SK-N-SH (cell line): Measurements from ENCODE around the gene TINAGL1. TPM values are rescaled to one million over a fixed set of nuclear protein-coding genes. Genes with fewer than 3 reads are reported as not detected.
"Not testable (repeated sequence)": the region's sequence is repeated elsewhere in the genome, so short reads cannot be mapped to it uniquely, and the experiment has no call there.

Source experiments
- CTCF ChIA-PET: fragments of 300-600, 350-600 bp; formaldehyde crosslinking; extraction: SDS; loops from one replicate; lab custom pipeline; 2021; lab: Yijun Ruan, JAX
- POLR2A ChIA-PET: fragments of 350-600 bp; sonication (Branson Sonifier 250); formaldehyde crosslinking; extraction: SDS; loops from one replicate; lab custom pipeline; 2020; ENCODE audit warnings: antibody characterized with exemption, inconsistent platforms; lab: Yijun Ruan, JAX
- DNase-seq: peaks from one replicate; pipeline ENCODE4 v3.0.0; 2012
- H2AFZ ChIP-seq: fragments of 200-600 bp; sonication (generic); 2 replicates; pipeline ENCODE4 v1.8.1; 2016; ENCODE audit warnings: antibody characterized with exemption, mild to moderate bottlenecking, low read depth
- H3F3A ChIP-seq: fragments of 200-600 bp; sonication (generic); replicated peaks from 2 replicates; pipeline ENCODE3; 2016; ENCODE audit warnings: antibody characterized with exemption, mild to moderate bottlenecking; ENCODE audit not compliant: insufficient read depth
- H3K27ac ChIP-seq, 2 experiments: fragments of 200-500 bp in 1 of 2; fragments of 200-600 bp in 1 of 2; sonication (Bioruptor generic) in 1 of 2; sonication (generic), shearing (Covaris generic) in 1 of 2; 2 replicates each; pipeline versions ENCODE4 v1.5.1 to v1.6.1; 2014 to 2016; ENCODE audit warnings: low read depth in 2 of 2, inconsistent platforms in 1 of 2, low read length in 1 of 2, mild to moderate bottlenecking in 1 of 2, mixed read lengths in 1 of 2
- H3K27me3 ChIP-seq: fragments of 200-600 bp; sonication (generic), shearing (Covaris generic); 2 replicates; pipeline ENCODE4 v1.6.1; 2016; ENCODE audit warnings: mixed run types; ENCODE audit not compliant: insufficient read depth
- H3K36me3 ChIP-seq, 2 experiments: fragments of 200-500 bp in 1 of 2; fragments of 200-600 bp in 1 of 2; sonication (Bioruptor generic) in 1 of 2; sonication (generic) in 1 of 2; replicated peaks in 1 of 2; 2 replicates each; pipeline versions ENCODE3 to v1.5.1; 2014 to 2016; ENCODE audit warnings: low read length in 1 of 2, mild to moderate bottlenecking in 1 of 2; ENCODE audit not compliant: insufficient read depth in 2 of 2, control insufficient read depth in 1 of 2
- H3K4me1 ChIP-seq, 2 experiments: fragments of 200-500 bp in 1 of 2; fragments of 200-600 bp in 1 of 2; sonication (Bioruptor generic) in 1 of 2; sonication (generic), shearing (Covaris generic) in 1 of 2; 2 replicates each; pipeline versions ENCODE4 v1.5.1 to v1.6.1; 2014 to 2016; ENCODE audit warnings: low read depth in 1 of 2, low read length in 1 of 2, mixed run types in 1 of 2; ENCODE audit not compliant: insufficient read depth in 2 of 2, control insufficient read depth in 1 of 2
- H3K4me2 ChIP-seq: fragments of 200-600 bp; sonication (generic), shearing (Covaris generic); 2 replicates; pipeline ENCODE4 v1.6.1; 2017; ENCODE audit warnings: mixed run types
- H3K4me3 ChIP-seq, 2 experiments: fragments of 200-500 bp in 1 of 2; fragments of 200-600 bp in 1 of 2; sonication (Bioruptor generic) in 1 of 2; sonication (generic), shearing (Covaris generic) in 1 of 2; 2 replicates each; pipeline versions ENCODE4 v1.5.1 to v1.8.1; 2014 to 2016; ENCODE audit warnings: low read depth in 2 of 2, inconsistent platforms in 1 of 2, low read length in 1 of 2, mild to moderate bottlenecking in 1 of 2, mixed read lengths in 1 of 2, moderate library complexity in 1 of 2
- H3K79me2 ChIP-seq: fragments of 200-600 bp; sonication (generic); 2 replicates; pipeline ENCODE4 v1.8.1; 2017; ENCODE audit warnings: mild to moderate bottlenecking; ENCODE audit not compliant: insufficient read depth
- H3K9ac ChIP-seq: fragments of 200-600 bp; sonication (generic); 2 replicates; pipeline ENCODE4 v1.6.1; 2017; ENCODE audit warnings: mixed run types
- H3K9me2 ChIP-seq: fragments of 200-600 bp; sonication (generic); 2 replicates; pipeline ENCODE4 v1.6.1; 2017; ENCODE audit warnings: mixed run types
- H3K9me3 ChIP-seq: fragments of 200-600 bp; sonication (generic); 2 replicates; pipeline ENCODE4 v1.6.1; 2017; ENCODE audit warnings: mixed run types, mild to moderate bottlenecking, moderate library complexity
- H4K20me1 ChIP-seq: fragments of 200-600 bp; sonication (generic); 2 replicates; pipeline ENCODE4 v1.6.1; 2017; ENCODE audit warnings: mild to moderate bottlenecking, mixed run types; ENCODE audit not compliant: insufficient read depth
- EZH2phosphoT487 ChIP-seq: fragments of 200-600 bp; sonication (generic); IDR thresholded peaks from 2 replicates; pipeline ENCODE4 v1.6.1; 2017; ENCODE audit warnings: low read depth, mixed run types, mild to moderate bottlenecking, antibody characterized with exemption, moderate library complexity, borderline replicate concordance
- FOSL2 ChIP-seq: IDR thresholded peaks from 2 replicates; pipeline ENCODE4 v1.4.0; 2012; ENCODE audit warnings: low read depth, mild to moderate bottlenecking, moderate library complexity, borderline replicate concordance
- FOXM1 ChIP-seq: IDR thresholded peaks from 2 replicates; pipeline ENCODE4 v1.4.0; 2012; ENCODE audit warnings: low read depth, mild to moderate bottlenecking
- MXI1 ChIP-seq: IDR thresholded peaks from 2 replicates; pipeline ENCODE4 v1.6.1; 2012; ENCODE audit warnings: mild to moderate bottlenecking, low read depth, low read length, improper control_type of control experiment
- RAD21 ChIP-seq: IDR thresholded peaks from 2 replicates; pipeline ENCODE4 v1.6.1; 2012; ENCODE audit warnings: mild to moderate bottlenecking, low read length
- TCF12 ChIP-seq: IDR thresholded peaks from 2 replicates; pipeline ENCODE4 v1.4.0; 2012
- TEAD4 ChIP-seq: IDR thresholded peaks from 2 replicates; pipeline ENCODE4 v1.4.0; 2012; ENCODE audit warnings: mild to moderate bottlenecking, borderline replicate concordance; ENCODE audit not compliant: insufficient read depth
- WGBS: methylation state at CpG from one replicate; pipeline ENCODE4 v1.1.6; 2017; ENCODE audit warnings: low lambda C conversion rate; 5-methylcytosine and 5-hydroxymethylcytosine counted together
- polyA plus RNA-seq, 3 experiments: library from polyadenylated mRNA; depleted of rRNA; stranded (reverse); fragments of >200 nt; gene quantifications; 2 replicates each; pipeline ENCODE4 v1.2.3, GENCODE V29; 2012
- TF ChIP-seq, protein P1 (sequence below): fragments of 200-600 bp; sonication (generic); IDR thresholded peaks from 2 replicates; pipeline ENCODE4 v1.6.1; 2017; ENCODE audit warnings: antibody characterized with exemption, mild to moderate bottlenecking, moderate library complexity
- TF ChIP-seq, protein P2 (sequence below): fragments of 150-350 bp; IDR thresholded peaks from 2 replicates; pipeline ENCODE4 v1.6.1; 2016; ENCODE audit warnings: mild to moderate bottlenecking, low read depth, low read length

Gene TINAGL1
- polyA plus RNA-seq, 1 of the 3 experiments (the other 2 are of a cell fraction) = not detected

DNA sequence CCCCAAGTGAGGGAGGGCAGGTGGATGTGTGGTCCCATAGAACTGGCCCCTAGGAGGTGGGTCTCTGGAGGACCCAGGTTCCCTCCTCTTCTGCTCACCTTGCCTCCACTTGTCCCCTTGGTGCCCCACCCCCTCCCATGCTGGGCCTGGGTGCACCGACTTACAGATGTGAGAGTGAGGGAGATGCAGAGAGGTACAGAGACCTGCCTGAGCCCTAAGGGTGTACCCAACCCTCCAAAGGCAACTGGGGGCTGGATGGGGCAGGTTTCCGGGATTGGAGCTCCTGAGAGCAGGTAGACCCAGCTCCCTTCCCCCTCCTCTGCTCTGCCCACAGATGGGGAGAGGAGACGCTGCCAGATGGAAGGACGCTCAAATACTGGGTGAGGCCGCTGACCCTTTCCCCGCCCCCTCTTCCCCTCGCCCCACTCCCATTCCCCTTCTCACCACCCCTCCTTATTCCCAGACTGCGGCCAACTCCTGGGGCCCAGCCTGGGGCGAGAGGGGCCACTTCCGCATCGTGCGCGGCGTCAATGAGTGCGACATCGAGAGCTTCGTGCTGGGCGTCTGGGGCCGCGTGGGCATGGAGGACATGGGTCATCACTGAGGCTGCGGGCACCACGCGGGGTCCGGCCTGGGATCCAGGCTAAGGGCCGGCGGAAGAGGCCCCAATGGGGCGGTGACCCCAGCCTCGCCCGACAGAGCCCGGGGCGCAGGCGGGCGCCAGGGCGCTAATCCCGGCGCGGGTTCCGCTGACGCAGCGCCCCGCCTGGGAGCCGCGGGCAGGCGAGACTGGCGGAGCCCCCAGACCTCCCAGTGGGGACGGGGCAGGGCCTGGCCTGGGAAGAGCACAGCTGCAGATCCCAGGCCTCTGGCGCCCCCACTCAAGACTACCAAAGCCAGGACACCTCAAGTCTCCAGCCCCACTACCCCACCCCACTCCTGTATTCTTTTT lies 10.3 kb downstream of the TINAGL1 start:
- no peaks in the 10 kb centered on the region for H3K79me2 ChIP-seq
- no peak overlapping the region for H3K9ac ChIP-seq
- no peak overlapping the region for H3K4me2 ChIP-seq
- no peaks in the 10 kb centered on the region for H4K20me1 ChIP-seq
- no peak for DNase-seq
- H2AFZ ChIP-seq = no peak overlapping the region
- ChIA-PET POLR2A (no interaction called here), CTCF (interaction anchor here (0.8 to 4.5 kb wide), 13 partner anchors 8 to 202 kb away, joined by 3 to 36 read pairs (median 5); partner anchors contain the start of gene HCRTR1)
- H3K36me3 ChIP-seq = no peaks in the 10 kb centered on the region
- no peaks in the 10 kb centered on the region for H3F3A ChIP-seq
- H3K9me2 ChIP-seq = no peaks in the 10 kb centered on the region
- H3K27me3 ChIP-seq = no peaks in the 10 kb centered on the region
- H3K4me3 ChIP-seq = no peak overlapping the region
- H3K27ac ChIP-seq = no peak overlapping the region
- peaks cover 3 to 18% of the 10 kb centered on the region in 2 experiments; a peak in 2 of 4 replicates for H3K4me1 ChIP-seq
- no peaks in the 10 kb centered on the region for H3K9me3 ChIP-seq
- 92% methylated on average over 21 of the region's 47 CpGs for WGBS
- TF ChIP-seq, protein P1, sequence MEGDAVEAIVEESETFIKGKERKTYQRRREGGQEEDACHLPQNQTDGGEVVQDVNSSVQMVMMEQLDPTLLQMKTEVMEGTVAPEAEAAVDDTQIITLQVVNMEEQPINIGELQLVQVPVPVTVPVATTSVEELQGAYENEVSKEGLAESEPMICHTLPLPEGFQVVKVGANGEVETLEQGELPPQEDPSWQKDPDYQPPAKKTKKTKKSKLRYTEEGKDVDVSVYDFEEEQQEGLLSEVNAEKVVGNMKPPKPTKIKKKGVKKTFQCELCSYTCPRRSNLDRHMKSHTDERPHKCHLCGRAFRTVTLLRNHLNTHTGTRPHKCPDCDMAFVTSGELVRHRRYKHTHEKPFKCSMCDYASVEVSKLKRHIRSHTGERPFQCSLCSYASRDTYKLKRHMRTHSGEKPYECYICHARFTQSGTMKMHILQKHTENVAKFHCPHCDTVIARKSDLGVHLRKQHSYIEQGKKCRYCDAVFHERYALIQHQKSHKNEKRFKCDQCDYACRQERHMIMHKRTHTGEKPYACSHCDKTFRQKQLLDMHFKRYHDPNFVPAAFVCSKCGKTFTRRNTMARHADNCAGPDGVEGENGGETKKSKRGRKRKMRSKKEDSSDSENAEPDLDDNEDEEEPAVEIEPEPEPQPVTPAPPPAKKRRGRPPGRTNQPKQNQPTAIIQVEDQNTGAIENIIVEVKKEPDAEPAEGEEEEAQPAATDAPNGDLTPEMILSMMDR = no peak
- TF ChIP-seq TEAD4 = no peak
- TF ChIP-seq, protein P2, sequence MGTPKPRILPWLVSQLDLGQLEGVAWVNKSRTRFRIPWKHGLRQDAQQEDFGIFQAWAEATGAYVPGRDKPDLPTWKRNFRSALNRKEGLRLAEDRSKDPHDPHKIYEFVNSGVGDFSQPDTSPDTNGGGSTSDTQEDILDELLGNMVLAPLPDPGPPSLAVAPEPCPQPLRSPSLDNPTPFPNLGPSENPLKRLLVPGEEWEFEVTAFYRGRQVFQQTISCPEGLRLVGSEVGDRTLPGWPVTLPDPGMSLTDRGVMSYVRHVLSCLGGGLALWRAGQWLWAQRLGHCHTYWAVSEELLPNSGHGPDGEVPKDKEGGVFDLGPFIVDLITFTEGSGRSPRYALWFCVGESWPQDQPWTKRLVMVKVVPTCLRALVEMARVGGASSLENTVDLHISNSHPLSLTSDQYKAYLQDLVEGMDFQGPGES = no peak
- TF ChIP-seq TCF12 = no peak
- TF ChIP-seq MXI1 = no peak
- no peak for TF ChIP-seq FOSL2
- no peak for TF ChIP-seq EZH2phosphoT487
- TF ChIP-seq FOXM1 = no peak
- no peak for TF ChIP-seq RAD21

DNA sequence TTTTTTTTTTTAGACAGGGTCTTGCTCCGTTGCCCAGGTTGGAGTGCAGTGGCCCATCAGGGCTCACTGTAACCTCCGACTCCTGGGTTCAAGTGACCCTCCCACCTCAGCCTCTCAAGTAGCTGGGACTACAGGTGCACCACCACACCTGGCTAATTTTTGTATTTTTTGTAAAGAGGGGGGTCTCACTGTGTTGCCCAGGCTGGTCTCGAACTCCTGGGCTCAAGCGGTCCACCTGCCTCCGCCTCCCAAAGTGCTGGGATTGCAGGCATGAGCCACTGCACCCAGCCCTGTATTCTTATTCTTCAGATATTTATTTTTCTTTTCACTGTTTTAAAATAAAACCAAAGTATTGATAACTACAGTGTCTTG lies 11.0 kb downstream of the TINAGL1 start:
- H3K4me2 ChIP-seq, H3K4me3 ChIP-seq, H3K27ac ChIP-seq, H3K9me2 ChIP-seq, H3K9me3 ChIP-seq, H4K20me1 ChIP-seq, H3F3A ChIP-seq, DNase-seq, H3K36me3 ChIP-seq, H3K27me3 ChIP-seq, H2AFZ ChIP-seq, POLR2A ChIA-PET, H3K79me2 ChIP-seq, H3K9ac ChIP-seq: not testable (repeated sequence)
- H3K4me1 ChIP-seq = peaks cover 10 to 18% of the 10 kb centered on the region in 2 experiments; a peak in 3 of 4 replicates
- WGBS = 97% methylated on average over 5 of the region's 5 CpGs
- CTCF ChIA-PET = interaction anchor here (0.8 to 4.5 kb wide), 20 partner anchors 8 to 192 kb away, joined by 3 to 36 read pairs (median 4); partner anchors contain the start of gene HCRTR1
